HepG2 (cell line): ENCODE measurements around the gene SLC4A2. TPM values are rescaled to one million over a fixed set of nuclear protein-coding genes. Genes with fewer than 3 reads are reported as not detected.

Experiments used
- AHDC1 ChIP-seq: sonication (generic); formaldehyde crosslinking; IDR thresholded peaks from 2 replicates; pipeline ENCODE4 v1.5.1; 2020; ENCODE audit warnings: mild to moderate bottlenecking, missing genetic modification reagents, borderline replicate concordance
- ARID4A ChIP-seq: sonication (generic); formaldehyde crosslinking; IDR thresholded peaks from 2 replicates; pipeline ENCODE4 v1.5.0; 2020; ENCODE audit warnings: mild to moderate bottlenecking, missing genetic modification reagents, borderline replicate concordance
- DMTF1 ChIP-seq: sonication (generic); formaldehyde crosslinking; IDR thresholded peaks from 2 replicates; pipeline ENCODE4 v1.4.0; 2020; ENCODE audit warnings: mild to moderate bottlenecking, missing genetic modification reagents
- GABPA ChIP-seq, 2 experiments: IDR thresholded peaks; 2 replicates each; pipeline ENCODE4 v1.6.1; 2011 to 2016; ENCODE audit warnings: low read depth in 2 of 2, low read length in 1 of 2, missing biosample characterization in 1 of 2, missing genetic modification characterization in 1 of 2
- GATAD2A ChIP-seq: IDR thresholded peaks from 2 replicates; pipeline ENCODE4 v1.6.1; 2016
- JARID2 ChIP-seq: sonication (generic); formaldehyde crosslinking; IDR thresholded peaks from 2 replicates; pipeline ENCODE4 v1.8.1; 2023; ENCODE audit warnings: missing genetic modification reagents, inconsistent platforms; ENCODE audit not compliant: insufficient replicate concordance
- PAXIP1 ChIP-seq: sonication (generic); formaldehyde crosslinking; conservative IDR thresholded peaks from 2 replicates; pipeline ENCODE4 v1.4.0; 2020; ENCODE audit warnings: mild to moderate bottlenecking, missing genetic modification reagents, moderate library complexity
- SALL2 ChIP-seq: sonication (generic); formaldehyde crosslinking; IDR thresholded peaks from 2 replicates; pipeline ENCODE4 v1.8.1; 2023; ENCODE audit warnings: mild to moderate bottlenecking, missing genetic modification reagents, inconsistent platforms
- SP2 ChIP-seq: sonication (generic); formaldehyde crosslinking; IDR thresholded peaks from 2 replicates; pipeline ENCODE4 v1.5.1; 2020; ENCODE audit warnings: mild to moderate bottlenecking, missing genetic modification reagents
- ZNF510 ChIP-seq: sonication (generic); formaldehyde crosslinking; IDR thresholded peaks from 2 replicates; pipeline ENCODE4 v1.4.0; 2020; ENCODE audit warnings: low read depth, mild to moderate bottlenecking, missing genetic modification reagents
- polyA plus RNA-seq, 8 experiments: library from polyadenylated mRNA; depleted of rRNA in 3 of 8; stranded (reverse) in 7 of 8; unstranded in 1 of 8; fragments of >200 nt; fragmentation: Illumina TruSeq in 4 of 8; extraction: Trizol in 4 of 8; gene quantifications; 2 replicates each; pipeline versions ENCODE4 v1.2.1 to v1.2.3, GENCODE V29; 2011 to 2016; ENCODE audit warnings: low read depth in 4 of 8, missing spikeins in 1 of 8, mixed read lengths in 1 of 8; ENCODE audit not compliant: insufficient read depth in 1 of 8
- total RNA-seq, 5 experiments: library from RNA; depleted of rRNA; stranded (reverse); fragments of >200 nt; fragmentation: Illumina TruSeq; extraction: Trizol; gene quantifications; 2 replicates each; pipeline ENCODE4 v1.2.3, GENCODE V29; 2016; ENCODE audit warnings: low read depth in 1 of 5

SLC4A2 gene
- total and polyA plus RNA-seq, 2 of the 13 experiments (the other 11 are each of a cell fraction or from before 2014, with no cell fraction given) = 51.9 to 73.4 TPM

DNA sequence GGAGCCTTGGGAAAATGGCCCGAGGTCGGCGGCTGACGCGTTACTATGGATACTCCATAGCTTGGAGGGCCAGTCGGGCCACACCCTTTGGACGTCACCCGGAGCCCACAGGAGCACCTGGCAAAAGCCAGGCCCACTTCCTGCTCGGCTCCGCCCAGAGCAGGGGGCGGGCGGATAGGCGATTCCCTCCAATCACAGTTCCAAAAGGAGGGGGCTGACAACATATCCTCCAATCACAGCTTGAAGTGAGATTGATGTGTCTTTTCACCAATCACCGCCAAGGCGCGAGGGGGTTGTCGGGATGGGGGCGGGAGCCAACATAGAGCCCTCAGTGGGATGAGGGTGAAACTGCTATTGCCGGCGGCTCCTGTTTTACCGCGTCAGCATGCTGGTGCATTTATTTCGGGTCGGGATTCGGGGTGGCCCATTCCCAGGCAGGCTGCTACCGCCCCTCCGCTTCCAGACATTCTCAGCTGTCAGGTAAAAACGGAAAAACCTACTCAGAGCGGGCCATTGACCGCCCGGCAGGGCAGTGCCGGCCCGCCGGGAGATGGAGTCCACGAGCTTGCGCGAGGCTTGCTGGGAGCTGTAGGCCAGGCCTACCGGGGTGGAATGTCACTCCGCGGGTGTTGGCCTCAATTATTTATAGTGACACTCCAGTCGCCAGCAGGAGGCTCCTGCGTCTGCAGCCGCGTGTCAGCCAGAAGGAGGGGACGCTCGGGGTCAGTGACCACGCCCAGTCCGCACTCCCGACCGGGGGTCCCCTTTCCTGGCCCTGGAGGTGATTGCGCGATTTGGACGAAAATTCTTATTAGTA is 31.1 kb upstream of the SLC4A2 start, which contains the start of gene ABCB8 (continued):
- peak; percentile 25; the same call in 1 of the 2 replicates for TF ChIP-seq PAXIP1 (CRISPR knock-in tag)
- no peak for TF ChIP-seq DMTF1
- TF ChIP-seq ZNF510 (CRISPR knock-in tag) = 0 out of 2 replicates have a peak, but pooled peaks have one; percentile 51
- 0 out of 2 replicates have a peak, but pooled peaks have one; percentile 11 for TF ChIP-seq GATAD2A (CRISPR knock-in tag)
- peak; percentile 99 for TF ChIP-seq SP2
- TF ChIP-seq SALL2 (CRISPR knock-in tag) = 0 out of 2 replicates have a peak, but pooled peaks have one; percentile 52
- TF ChIP-seq AHDC1 (CRISPR knock-in tag) = no peak
- peak; percentile 86; the same call in 1 of the 2 replicates for TF ChIP-seq ARID4A (CRISPR knock-in tag)
- TF ChIP-seq GABPA (IDR thresholded peaks at IDR 0.05; ENCODE audit: low read depth, low read length) = peak; percentile 28
- peak; percentile 82 for TF ChIP-seq GABPA (CRISPR knock-in tag; IDR thresholded peaks at IDR 0.05; ENCODE audit: low read depth)
- TF ChIP-seq JARID2 (CRISPR knock-in tag) = peak; percentile 11
